GM12891 (cell line): Measurements from ENCODE around the gene PLCG2.

Experiments
- POLR2A ChIP-seq: IDR thresholded peaks from 2 replicates; pipeline ENCODE4 v1.6.1; 2011; ENCODE audit warnings: low read depth, low read length, control low read depth
- POLR2AphosphoS5 ChIP-seq: IDR thresholded peaks from 2 replicates; pipeline ENCODE4 v1.6.1; 2011; ENCODE audit warnings: low read depth, low read length, control low read depth
- TAF1 ChIP-seq: IDR thresholded peaks from 2 replicates; pipeline ENCODE4 v1.6.1; 2011; ENCODE audit warnings: low read depth, low read length, control low read depth

GRCh38 chr16:81873206-81873605 lies 94.1 kb downstream of the PLCG2 start:
- TF ChIP-seq POLR2AphosphoS5 (no peak), POLR2A (no peak), TAF1 (no peak)
